Caco-2 (cell line): ENCODE data around the gene PCGF6. TPM values are rescaled to one million over a fixed set of nuclear protein-coding genes. Genes with fewer than 3 reads are reported as not detected.

Source experiments
- BruUV-seq: library from RNA; stranded (reverse); fragments of 400-500 nt; replicated peaks from 2 replicates; lab custom pipeline; 2021; lab: Mats Ljungman, UMichigan
- CTCF ChIA-PET: fragments of 300-600 bp; sonication (Branson Sonifier 250); formaldehyde crosslinking; loops from one replicate; lab custom pipeline; 2022; ENCODE audit warnings: antibody characterized with exemption; lab: Charles Lee
- POLR2A ChIA-PET: fragments of 300-600 bp; sonication (Branson Sonifier 250); formaldehyde crosslinking; loops from one replicate; lab custom pipeline; 2022; ENCODE audit warnings: antibody characterized with exemption; lab: Charles Lee
- DNase-seq, 2 experiments: peaks; one replicate each; pipeline versions ENCODE4 v3.0.0 to v3.0.0-alpha.2; 2020 to 2022
- H3K27me3 ChIP-seq: replicated peaks from 2 replicates; pipeline ENCODE4 v1.6.0; 2011; ENCODE audit warnings: low read length; ENCODE audit not compliant: control insufficient read depth, insufficient read depth
- H3K36me3 ChIP-seq: 2 replicates; pipeline ENCODE4 v1.5.1; 2011; ENCODE audit warnings: low read length; ENCODE audit not compliant: control insufficient read depth, insufficient read depth
- H3K4me1 ChIP-seq: fragments of 250-450 bp; sonication (Bioruptor Pico); 2 replicates; pipeline ENCODE4 v1.5.1; 2020; ENCODE audit warnings: mild to moderate bottlenecking
- H3K4me3 ChIP-seq: 2 replicates; pipeline ENCODE4 v1.5.1; 2011; ENCODE audit warnings: low read depth, mild to moderate bottlenecking, control low read depth, low read length
- H3K9me3 ChIP-seq: fragments of 250-450 bp; sonication (Bioruptor Pico); 2 replicates; pipeline ENCODE4 v1.5.1; 2020; ENCODE audit warnings: mild to moderate bottlenecking, moderate library complexity
- H3K27ac Mint-ChIP-seq: one replicate; pipeline ENCODE4 v1.8.0; 2022; ENCODE audit warnings: mixed read lengths; ENCODE audit not compliant: unreplicated experiment
- H3K27me3 Mint-ChIP-seq: one replicate; pipeline ENCODE4 v1.8.0; 2022; ENCODE audit warnings: mixed read lengths; ENCODE audit not compliant: insufficient read depth, unreplicated experiment
- H3K36me3 Mint-ChIP-seq: one replicate; pipeline ENCODE4 v1.8.0; 2022; ENCODE audit warnings: mild to moderate bottlenecking, mixed read lengths; ENCODE audit not compliant: insufficient read depth, unreplicated experiment
- H3K4me1 Mint-ChIP-seq: one replicate; pipeline ENCODE4 v1.8.0; 2022; ENCODE audit warnings: low read depth, mixed read lengths; ENCODE audit not compliant: unreplicated experiment
- H3K4me3 Mint-ChIP-seq: one replicate; pipeline ENCODE4 v1.8.0; 2022; ENCODE audit warnings: mild to moderate bottlenecking, moderate library complexity, mixed read lengths; ENCODE audit not compliant: unreplicated experiment
- H3K9me3 Mint-ChIP-seq: one replicate; pipeline ENCODE4 v1.8.0; 2022; ENCODE audit warnings: mixed read lengths; ENCODE audit not compliant: unreplicated experiment
- intact Hi-C: fragments of 100-400 bp; cut with micrococcal nuclease; formaldehyde crosslinking; loops from one replicate; pipeline ENCODE4 v1.10.0; 2022; ENCODE audit not compliant: unreplicated experiment
- total RNA-seq: library from RNA; stranded (reverse); gene quantifications from 2 replicates; pipeline ENCODE4 v1.2.3, GENCODE V29; 2022
- TF ChIP-seq, protein P1 (sequence below), 2 experiments: fragments of 200-600 bp in 1 of 2; IDR thresholded peaks; 1 replicate in 1 of 2; 2 replicates in 1 of 2; pipeline versions ENCODE4 v1.5.1 to v1.8.0; 2011 to 2022; ENCODE audit warnings: antibody characterized with exemption in 1 of 2, control low read depth in 1 of 2, inconsistent platforms in 1 of 2, low read depth in 1 of 2, low read length in 1 of 2, mild to moderate bottlenecking in 1 of 2, moderate library complexity in 1 of 2; ENCODE audit not compliant: insufficient read depth in 1 of 2, severe bottlenecking in 1 of 2, unreplicated experiment in 1 of 2

Gene PCGF6
- total RNA-seq, 1 experiment from 2014 or later = 21.6 TPM

DNA sequence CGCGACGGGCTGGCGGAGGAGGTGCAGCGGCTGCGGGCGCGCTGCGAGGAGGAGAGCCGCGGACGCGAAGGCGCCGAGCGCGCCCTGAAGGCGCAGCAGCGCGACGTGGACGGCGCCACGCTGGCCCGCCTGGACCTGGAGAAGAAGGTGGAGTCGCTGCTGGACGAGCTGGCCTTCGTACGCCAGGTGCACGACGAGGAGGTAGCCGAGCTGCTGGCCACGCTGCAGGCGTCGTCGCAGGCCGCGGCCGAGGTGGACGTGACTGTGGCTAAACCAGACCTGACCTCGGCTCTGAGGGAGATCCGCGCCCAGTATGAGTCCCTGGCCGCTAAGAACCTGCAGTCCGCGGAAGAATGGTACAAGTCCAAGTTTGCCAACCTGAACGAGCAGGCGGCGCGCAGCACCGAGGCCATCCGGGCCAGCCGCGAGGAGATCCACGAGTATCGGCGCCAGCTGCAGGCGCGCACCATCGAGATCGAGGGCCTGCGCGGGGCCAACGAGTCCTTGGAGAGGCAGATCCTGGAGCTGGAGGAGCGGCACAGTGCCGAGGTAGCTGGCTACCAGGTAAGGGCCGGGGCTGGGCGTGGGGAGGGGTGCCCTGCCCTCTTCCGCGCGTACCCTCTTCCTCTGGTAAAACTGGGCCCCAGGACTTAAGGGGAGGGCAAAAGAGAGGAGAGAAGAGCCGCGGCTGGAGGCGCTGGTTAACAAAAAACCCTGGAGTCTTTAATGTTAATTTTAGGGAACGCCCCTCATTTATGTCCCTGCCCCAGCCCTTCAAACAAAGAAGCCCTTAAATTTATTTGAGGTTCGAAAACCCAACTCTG is 73.0 kb downstream of the PCGF6 start:
- CTCF ChIA-PET = no interaction called here
- POLR2A ChIA-PET = no interaction called here

DNA sequence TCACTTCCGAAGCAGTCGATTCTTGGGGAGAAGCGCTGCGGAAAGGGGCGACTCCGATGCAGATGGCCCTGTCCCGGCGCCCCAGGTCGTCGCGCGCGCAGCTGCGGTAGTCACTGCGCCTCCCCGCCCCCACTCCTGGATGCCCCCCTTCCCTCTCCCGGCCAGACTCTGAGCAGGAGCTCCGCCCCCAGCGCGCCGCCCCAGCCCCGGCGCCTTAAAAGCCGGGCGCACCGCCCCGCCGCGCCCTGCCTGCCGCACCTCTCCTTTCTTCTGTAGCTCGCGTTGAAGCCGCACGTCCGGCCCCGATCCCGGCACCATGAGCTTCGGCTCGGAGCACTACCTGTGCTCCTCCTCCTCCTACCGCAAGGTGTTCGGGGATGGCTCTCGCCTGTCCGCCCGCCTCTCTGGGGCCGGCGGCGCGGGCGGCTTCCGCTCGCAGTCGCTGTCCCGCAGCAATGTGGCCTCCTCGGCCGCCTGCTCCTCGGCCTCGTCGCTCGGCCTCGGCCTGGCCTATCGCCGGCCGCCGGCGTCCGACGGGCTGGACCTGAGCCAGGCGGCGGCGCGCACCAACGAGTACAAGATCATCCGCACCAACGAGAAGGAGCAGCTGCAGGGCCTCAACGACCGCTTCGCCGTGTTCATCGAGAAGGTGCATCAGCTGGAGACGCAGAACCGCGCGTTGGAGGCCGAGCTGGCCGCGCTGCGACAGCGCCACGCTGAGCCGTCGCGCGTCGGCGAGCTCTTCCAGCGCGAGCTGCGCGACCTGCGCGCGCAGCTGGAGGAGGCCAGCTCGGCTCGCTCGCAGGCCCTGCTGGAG is 73.8 kb downstream of the PCGF6 start, which contains the start of gene INA:
Gene INA (plus strand): TSS at position 243 of the 817 bp plus-strand sequence. CDS start 74 bp downstream, at position 317.
- Histone ChIP-seq H3K4me3 (peak within 1 kb of the TSS; percentile 23), H3K27me3 (no peaks in the 10 kb centered on the region), H3K9me3 (no peaks in the 10 kb centered on the region), H3K4me1 (0 out of 2 replicates have a peak, but pooled peaks cover 4% of the 10 kb centered on the region), H3K36me3 (no peaks in the 10 kb centered on the region)
- Mint-ChIP-seq H3K27ac (no peak within 1 kb of the TSS), H3K36me3 (no peaks in the 10 kb centered on the region), H3K4me1 (peaks cover 8% of the 10 kb centered on the region), H3K9me3 (peaks cover 10% of the 10 kb centered on the region), H3K27me3 (peaks cover 15% of the 10 kb centered on the region), H3K4me3 (peak within 1 kb of the TSS; percentile 69)
- no TSS peak for BruUV-seq
- POLR2A ChIA-PET = no interaction called here
- intact Hi-C loops = no loop called here
- TF ChIP-seq, protein P1, sequence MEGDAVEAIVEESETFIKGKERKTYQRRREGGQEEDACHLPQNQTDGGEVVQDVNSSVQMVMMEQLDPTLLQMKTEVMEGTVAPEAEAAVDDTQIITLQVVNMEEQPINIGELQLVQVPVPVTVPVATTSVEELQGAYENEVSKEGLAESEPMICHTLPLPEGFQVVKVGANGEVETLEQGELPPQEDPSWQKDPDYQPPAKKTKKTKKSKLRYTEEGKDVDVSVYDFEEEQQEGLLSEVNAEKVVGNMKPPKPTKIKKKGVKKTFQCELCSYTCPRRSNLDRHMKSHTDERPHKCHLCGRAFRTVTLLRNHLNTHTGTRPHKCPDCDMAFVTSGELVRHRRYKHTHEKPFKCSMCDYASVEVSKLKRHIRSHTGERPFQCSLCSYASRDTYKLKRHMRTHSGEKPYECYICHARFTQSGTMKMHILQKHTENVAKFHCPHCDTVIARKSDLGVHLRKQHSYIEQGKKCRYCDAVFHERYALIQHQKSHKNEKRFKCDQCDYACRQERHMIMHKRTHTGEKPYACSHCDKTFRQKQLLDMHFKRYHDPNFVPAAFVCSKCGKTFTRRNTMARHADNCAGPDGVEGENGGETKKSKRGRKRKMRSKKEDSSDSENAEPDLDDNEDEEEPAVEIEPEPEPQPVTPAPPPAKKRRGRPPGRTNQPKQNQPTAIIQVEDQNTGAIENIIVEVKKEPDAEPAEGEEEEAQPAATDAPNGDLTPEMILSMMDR (IDR thresholded peaks at IDR 0.05; ENCODE audit: insufficient read depth in 1 of 2, low read depth in 1 of 2, low read length in 1 of 2, severe bottlenecking in 1 of 2, unreplicated experiment in 1 of 2) = no peak
- peak in 1 of 2 experiments; percentile 20 for DNase-seq
- CTCF ChIA-PET = interaction anchor here (0.5 kb wide), 1 partner anchor 14 kb away, joined by 6 read pairs; no protein-coding TSS in a partner anchor

More for the DNA sequence above, 73.0 kb downstream of the PCGF6 start:
- no TSS peak for BruUV-seq
- TF ChIP-seq, protein P1 (IDR thresholded peaks at IDR 0.05; ENCODE audit: insufficient read depth in 1 of 2, low read depth in 1 of 2, low read length in 1 of 2, severe bottlenecking in 1 of 2, unreplicated experiment in 1 of 2) = no peak
- H3K9me3 Mint-ChIP-seq = peaks cover 10% of the 10 kb centered on the region
- no peaks in the 10 kb centered on the region for H3K27me3 ChIP-seq
- H3K4me1 Mint-ChIP-seq = peaks cover 8% of the 10 kb centered on the region
- peak overlapping the region; percentile 49 for H3K4me3 Mint-ChIP-seq
- intact Hi-C loops = no loop called here
- H3K4me3 ChIP-seq = no peak overlapping the region
- H3K4me1 ChIP-seq = 0 out of 2 replicates have a peak, but pooled peaks cover 4% of the 10 kb centered on the region
- peaks cover 15% of the 10 kb centered on the region for H3K27me3 Mint-ChIP-seq
- H3K36me3 Mint-ChIP-seq = no peaks in the 10 kb centered on the region
- H3K27ac Mint-ChIP-seq = no peak overlapping the region
- no peak for DNase-seq
- H3K9me3 ChIP-seq = no peaks in the 10 kb centered on the region
- H3K36me3 ChIP-seq = no peaks in the 10 kb centered on the region
